Measurements from ENCODE around the gene FXYD3. TPM values are rescaled to one million over a fixed set of nuclear protein-coding genes. Genes with fewer than 3 reads are reported as not detected.

FXYD3 gene
- total RNA-seq, 1 donor from 2014 or later = not detected

DNA sequence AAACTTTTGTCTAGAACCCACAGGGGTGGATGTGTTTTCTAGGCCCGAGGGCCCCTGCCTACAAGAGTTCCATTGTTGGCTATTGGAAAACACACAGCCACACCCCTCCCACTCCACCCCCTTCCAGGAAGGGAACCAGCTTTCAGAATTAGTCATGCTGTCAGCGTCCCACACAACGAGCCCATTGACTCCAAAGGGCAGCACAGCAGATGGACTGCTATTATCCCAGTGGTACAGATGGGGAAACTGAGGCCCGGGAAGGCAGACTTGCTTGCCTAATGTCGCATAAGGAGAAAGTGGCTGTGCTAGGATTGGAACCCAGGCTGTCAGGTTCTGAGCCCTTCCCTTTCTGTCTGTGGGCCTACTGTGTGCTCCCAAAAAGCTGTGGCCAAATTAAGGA lies 8.1 kb upstream of the FXYD3 start:
- H3K27me3 Mint-ChIP-seq (ENCODE audit: unreplicated experiment) = peaks cover 17% of the 10 kb centered on the region
- H3K4me3 Mint-ChIP-seq (ENCODE audit: unreplicated experiment) = no peak overlapping the region
- no peaks in the 10 kb centered on the region for H3K4me1 Mint-ChIP-seq (ENCODE audit: unreplicated experiment)
- no peaks in the 10 kb centered on the region for H3K9me3 Mint-ChIP-seq (ENCODE audit: unreplicated experiment)
- H3K27ac Mint-ChIP-seq (ENCODE audit: unreplicated experiment) = no peak overlapping the region
- TF ChIP-seq, protein P1, sequence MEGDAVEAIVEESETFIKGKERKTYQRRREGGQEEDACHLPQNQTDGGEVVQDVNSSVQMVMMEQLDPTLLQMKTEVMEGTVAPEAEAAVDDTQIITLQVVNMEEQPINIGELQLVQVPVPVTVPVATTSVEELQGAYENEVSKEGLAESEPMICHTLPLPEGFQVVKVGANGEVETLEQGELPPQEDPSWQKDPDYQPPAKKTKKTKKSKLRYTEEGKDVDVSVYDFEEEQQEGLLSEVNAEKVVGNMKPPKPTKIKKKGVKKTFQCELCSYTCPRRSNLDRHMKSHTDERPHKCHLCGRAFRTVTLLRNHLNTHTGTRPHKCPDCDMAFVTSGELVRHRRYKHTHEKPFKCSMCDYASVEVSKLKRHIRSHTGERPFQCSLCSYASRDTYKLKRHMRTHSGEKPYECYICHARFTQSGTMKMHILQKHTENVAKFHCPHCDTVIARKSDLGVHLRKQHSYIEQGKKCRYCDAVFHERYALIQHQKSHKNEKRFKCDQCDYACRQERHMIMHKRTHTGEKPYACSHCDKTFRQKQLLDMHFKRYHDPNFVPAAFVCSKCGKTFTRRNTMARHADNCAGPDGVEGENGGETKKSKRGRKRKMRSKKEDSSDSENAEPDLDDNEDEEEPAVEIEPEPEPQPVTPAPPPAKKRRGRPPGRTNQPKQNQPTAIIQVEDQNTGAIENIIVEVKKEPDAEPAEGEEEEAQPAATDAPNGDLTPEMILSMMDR (IDR thresholded peaks at IDR 0.05) = no peak
- no peak for DNase-seq (ENCODE audit: extremely low spot score, unreplicated experiment)
- H3K36me3 Mint-ChIP-seq (ENCODE audit: unreplicated experiment) = no peaks in the 10 kb centered on the region

DNA sequence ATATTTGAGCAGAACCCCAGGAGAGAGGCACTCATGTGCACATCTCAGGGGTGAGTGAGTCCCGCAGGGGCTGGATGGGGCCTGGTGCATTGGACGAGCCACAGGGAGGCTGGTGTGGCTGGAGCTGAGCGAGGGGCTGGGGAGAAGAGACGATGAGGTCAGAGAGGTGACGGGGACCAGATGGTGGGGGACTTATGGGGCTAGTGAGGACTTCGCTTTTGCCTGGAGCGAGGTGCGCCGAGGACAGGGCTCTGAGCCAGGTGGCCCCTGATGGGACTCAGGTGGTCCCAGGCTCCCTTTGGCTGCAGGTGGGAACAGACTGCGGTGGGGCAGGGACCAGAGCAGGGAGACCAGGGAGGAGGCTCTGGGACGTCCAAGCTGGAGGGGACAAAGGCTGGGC lies 6.9 kb upstream of the FXYD3 start:
- no peaks in the 10 kb centered on the region for H3K9me3 Mint-ChIP-seq (ENCODE audit: unreplicated experiment)
- H3K36me3 Mint-ChIP-seq (ENCODE audit: unreplicated experiment) = no peaks in the 10 kb centered on the region
- no peaks in the 10 kb centered on the region for H3K4me1 Mint-ChIP-seq (ENCODE audit: unreplicated experiment)
- peaks cover 17% of the 10 kb centered on the region for H3K27me3 Mint-ChIP-seq (ENCODE audit: unreplicated experiment)
- no peak for DNase-seq (ENCODE audit: extremely low spot score, unreplicated experiment)
- no peak overlapping the region for H3K4me3 Mint-ChIP-seq (ENCODE audit: unreplicated experiment)
- H3K27ac Mint-ChIP-seq (ENCODE audit: unreplicated experiment) = no peak overlapping the region
- TF ChIP-seq, protein P1 (IDR thresholded peaks at IDR 0.05) = no peak

DNA sequence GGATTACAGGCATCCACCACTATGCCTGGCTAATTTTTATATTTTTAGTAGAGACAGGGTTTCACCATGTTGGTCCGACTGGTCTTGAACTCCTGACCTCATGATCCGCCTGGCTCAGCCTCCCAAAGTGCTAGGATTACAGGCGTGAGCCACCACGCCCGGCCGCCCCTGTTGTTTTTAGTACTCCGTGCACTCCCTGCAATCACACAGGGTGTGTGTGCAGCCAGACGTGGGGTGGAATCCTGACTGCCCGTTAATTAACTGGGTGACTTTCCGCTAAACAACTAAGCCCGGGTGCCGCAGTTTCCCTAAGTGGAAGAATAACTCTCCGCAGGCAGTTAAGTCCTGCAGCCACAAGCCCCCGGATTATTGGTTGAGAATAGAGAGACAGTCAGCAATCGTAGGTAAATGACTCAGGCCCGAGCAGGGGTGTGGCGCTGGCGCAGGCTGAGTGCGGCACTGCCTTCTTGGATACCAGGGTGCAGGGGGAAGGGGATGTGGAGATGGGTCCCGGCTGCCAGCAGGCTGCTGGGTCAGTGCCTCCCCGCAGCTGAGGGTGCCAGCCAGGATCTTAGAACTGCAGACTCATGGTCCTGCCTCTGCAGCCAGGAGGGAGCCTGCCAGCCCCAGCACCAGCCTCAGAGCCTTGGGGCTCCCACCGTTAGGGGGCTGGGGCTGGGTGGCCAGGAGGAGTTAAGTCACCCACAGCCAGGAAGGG lies 6.1 kb upstream of the FXYD3 start:
- no peaks in the 10 kb centered on the region for H3K36me3 Mint-ChIP-seq (ENCODE audit: unreplicated experiment)
- no peak for DNase-seq (ENCODE audit: extremely low spot score, unreplicated experiment)
- TF ChIP-seq, protein P1 (IDR thresholded peaks at IDR 0.05) = no peak
- no peak overlapping the region for H3K4me3 Mint-ChIP-seq (ENCODE audit: unreplicated experiment)
- H3K4me1 Mint-ChIP-seq (ENCODE audit: unreplicated experiment) = peaks cover 3% of the 10 kb centered on the region
- no peaks in the 10 kb centered on the region for H3K9me3 Mint-ChIP-seq (ENCODE audit: unreplicated experiment)
- no peak overlapping the region for H3K27ac Mint-ChIP-seq (ENCODE audit: unreplicated experiment)
- peaks cover 20% of the 10 kb centered on the region for H3K27me3 Mint-ChIP-seq (ENCODE audit: unreplicated experiment)

DNA sequence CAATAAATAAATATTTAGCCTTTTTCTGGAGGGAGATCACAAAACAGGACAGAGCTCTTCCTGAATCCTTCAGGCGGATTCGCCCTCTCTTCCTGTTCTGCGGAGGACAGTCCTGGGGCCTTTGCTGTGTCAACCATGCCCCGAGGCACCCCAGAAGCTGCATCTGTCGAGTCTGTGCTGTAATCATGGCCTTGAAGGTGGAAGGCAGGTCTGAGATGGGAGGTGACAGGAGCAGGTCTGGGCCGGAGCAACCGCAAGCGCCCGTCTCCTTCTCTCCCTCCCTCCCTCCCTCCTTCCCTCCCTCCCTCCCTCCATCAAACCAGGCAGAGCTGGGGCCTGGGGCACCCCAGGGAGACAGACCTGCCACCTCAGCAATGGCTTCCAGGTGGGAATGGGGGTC lies 4.6 kb upstream of the FXYD3 start:
- H3K9me3 Mint-ChIP-seq (ENCODE audit: unreplicated experiment) = no peaks in the 10 kb centered on the region
- no peak overlapping the region for H3K4me3 Mint-ChIP-seq (ENCODE audit: unreplicated experiment)
- peaks cover 6% of the 10 kb centered on the region for H3K4me1 Mint-ChIP-seq (ENCODE audit: unreplicated experiment)
- no peak for DNase-seq (ENCODE audit: extremely low spot score, unreplicated experiment)
- peaks cover 26% of the 10 kb centered on the region for H3K27me3 Mint-ChIP-seq (ENCODE audit: unreplicated experiment)
- TF ChIP-seq, protein P1 (IDR thresholded peaks at IDR 0.05) = no peak
- no peak overlapping the region for H3K27ac Mint-ChIP-seq (ENCODE audit: unreplicated experiment)
- H3K36me3 Mint-ChIP-seq (ENCODE audit: unreplicated experiment) = no peaks in the 10 kb centered on the region

DNA sequence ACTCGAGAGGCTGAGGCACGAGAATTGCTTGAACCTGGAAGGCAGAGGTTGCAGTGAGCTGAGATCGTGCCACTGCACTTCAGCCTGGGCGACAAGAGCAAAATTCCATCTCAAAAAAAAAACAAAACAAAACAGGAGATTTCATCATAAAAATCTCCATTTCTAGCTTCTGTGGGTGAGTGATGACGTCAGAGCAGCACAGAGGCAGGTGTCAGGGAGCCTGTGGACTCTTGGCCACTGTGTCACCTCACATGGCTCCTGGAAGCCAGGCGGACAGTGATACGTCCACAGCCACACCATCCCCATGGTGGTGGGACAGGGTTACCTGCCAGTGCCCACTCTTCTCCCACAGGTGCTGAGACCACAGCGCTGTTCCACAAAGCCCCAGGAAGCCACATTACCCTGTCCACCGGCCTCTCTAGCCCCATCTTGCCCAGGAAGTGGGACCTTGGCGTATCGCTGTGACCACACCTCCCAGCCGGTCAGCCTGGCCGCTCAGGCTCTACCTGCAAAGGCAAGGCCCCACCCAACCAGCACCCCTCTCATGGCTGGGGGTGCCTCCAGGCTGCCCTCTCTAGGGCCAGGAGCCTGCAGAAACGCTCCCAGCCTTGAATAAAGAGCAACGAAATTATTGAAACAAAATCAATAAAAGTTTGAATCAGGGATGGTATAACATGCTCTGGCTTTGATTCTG lies 2.5 kb upstream of the FXYD3 start:
- no peak for DNase-seq (ENCODE audit: extremely low spot score, unreplicated experiment)
- no peak overlapping the region for H3K4me3 Mint-ChIP-seq (ENCODE audit: unreplicated experiment)
- H3K9me3 Mint-ChIP-seq (ENCODE audit: unreplicated experiment) = no peaks in the 10 kb centered on the region
- no peaks in the 10 kb centered on the region for H3K36me3 Mint-ChIP-seq (ENCODE audit: unreplicated experiment)
- no peak overlapping the region for H3K27ac Mint-ChIP-seq (ENCODE audit: unreplicated experiment)
- TF ChIP-seq, protein P1 (IDR thresholded peaks at IDR 0.05) = no peak
- peaks cover 34% of the 10 kb centered on the region for H3K27me3 Mint-ChIP-seq (ENCODE audit: unreplicated experiment)
- peaks cover 6% of the 10 kb centered on the region for H3K4me1 Mint-ChIP-seq (ENCODE audit: unreplicated experiment)
